NCI-H2227 treated with DMSO at 0.1 percent for 48 hours (cell line): Measurements from ENCODE around the gene CREB5.
"Not testable (repeated sequence)": the region's sequence is repeated elsewhere in the genome, so short reads cannot be mapped to it uniquely, and the experiment has no call there.

Experiments
- DNase-seq: peaks from one replicate; lab custom pipeline; 2025; lab: John Stamatoyannopoulos, UW

CREB5 gene

DNA sequence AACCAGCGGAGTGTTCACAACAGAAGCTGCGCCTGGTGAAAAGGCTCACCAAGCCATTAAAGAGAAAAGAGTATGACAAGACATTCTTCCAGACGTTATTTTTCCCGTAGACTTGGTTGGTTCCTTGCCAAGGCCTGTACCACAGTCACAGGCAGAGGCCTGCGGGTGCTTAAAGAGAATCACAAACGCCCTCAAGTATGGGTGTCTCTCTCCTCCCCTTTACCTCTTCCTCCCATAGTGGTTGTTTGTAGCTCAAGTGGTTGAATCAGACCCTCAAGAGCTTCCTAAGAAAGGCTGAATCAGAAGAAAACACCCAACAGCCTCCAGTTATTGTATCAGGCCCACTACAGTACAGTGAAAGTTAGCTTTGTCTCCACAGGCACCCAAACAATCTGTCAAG is 169.0 kb downstream of the CREB5 start:
- DNase-seq, result no peak

DNA sequence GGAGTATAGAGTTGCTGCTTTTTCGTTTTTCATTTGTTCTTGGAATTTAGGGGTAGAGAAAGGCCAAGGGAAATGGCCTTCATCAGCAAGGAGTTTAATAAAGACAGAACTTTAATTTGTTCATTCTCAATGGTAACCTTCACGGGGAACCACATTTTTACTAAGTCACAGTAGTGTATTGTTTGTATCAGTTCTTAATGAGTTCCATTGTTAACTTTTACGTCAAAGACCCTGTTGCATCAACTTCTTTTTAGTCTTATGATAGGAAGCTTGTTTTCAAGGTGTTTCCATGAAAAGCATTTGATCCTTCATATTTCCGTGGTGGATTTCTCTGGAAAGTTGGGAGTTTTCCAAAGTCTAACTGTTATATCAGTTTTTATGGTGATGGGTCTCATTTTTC is 169.9 kb downstream of the CREB5 start:
- no peak for DNase-seq

DNA sequence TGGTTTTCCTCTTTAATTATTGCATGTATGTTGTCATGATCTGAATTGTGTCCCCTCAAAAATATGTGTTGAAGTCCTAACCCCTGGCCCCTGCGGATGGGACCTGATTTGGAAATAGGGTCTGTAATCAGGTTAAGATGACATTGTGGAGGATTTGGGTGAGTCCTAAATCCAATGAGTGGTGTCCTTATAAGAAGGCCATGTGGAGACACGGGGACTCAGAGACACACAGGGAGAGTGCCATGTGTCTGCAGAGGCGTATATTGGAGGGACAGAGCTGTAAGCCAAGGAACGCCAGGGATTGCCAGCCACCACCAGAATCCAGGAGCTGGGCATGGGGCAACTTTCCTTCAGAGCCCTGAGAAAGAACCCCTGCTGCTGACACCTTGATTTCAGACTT is 171.9 kb downstream of the CREB5 start:
- no peak for DNase-seq

DNA sequence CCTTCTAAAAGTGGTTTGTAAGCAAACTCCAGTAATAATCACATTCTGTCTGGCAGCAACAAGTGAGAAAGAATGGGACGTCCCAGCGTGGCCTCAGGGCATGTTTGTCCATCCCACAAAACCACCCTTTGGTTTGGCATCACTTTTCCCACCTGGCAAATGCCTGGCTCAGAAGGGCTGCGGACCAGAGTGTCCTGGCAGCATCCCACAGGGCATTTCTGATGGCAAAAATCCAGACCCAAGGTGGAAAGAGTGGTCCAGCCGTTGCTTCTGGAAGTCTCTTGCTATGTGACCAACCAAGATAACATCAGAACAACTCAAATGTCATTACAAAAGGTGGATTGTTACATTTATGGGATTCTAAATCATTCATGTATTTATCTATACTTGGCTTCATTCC is 174.4 kb downstream of the CREB5 start:
- DNase-seq, result no peak

DNA sequence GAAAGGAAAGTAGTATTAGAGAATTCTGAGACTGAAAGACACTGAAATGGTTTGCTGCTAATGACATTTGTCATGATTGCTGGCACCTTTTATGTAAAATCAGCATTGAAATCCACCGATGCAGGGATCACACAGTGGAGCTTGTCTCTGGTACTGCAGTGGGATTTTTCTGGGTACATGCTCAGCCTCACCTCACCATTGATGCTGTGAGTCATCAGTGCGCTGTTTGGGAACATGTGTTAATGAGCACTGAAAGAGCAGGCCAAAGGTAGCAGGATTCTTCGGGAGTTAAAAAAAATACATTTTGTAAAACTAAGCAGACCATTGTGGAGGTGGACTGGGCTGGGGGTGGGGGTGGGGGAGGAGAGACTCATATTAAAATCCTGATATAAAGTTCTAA is 174.9 kb downstream of the CREB5 start:
- no peak for DNase-seq

DNA sequence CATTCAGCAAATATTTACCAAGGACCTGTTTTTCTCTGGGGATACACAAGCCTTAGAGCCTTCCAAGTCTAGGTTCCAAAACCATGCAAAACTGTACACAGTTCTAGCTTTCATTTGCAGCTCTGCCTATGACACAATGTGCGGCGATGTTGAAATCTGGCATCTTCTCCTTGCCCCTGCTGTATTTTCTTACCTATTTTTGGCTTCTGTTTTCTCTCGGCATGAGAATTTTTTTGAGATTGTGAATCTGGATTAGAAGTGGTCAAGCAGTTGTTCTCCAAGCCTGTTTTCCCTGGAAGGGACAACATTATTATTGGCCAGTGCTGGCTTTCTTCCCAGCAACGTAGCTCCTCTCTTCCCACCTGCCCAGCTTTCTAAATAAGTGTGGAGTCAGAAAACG is 176.3 kb downstream of the CREB5 start:
- DNase-seq, result no peak

DNA sequence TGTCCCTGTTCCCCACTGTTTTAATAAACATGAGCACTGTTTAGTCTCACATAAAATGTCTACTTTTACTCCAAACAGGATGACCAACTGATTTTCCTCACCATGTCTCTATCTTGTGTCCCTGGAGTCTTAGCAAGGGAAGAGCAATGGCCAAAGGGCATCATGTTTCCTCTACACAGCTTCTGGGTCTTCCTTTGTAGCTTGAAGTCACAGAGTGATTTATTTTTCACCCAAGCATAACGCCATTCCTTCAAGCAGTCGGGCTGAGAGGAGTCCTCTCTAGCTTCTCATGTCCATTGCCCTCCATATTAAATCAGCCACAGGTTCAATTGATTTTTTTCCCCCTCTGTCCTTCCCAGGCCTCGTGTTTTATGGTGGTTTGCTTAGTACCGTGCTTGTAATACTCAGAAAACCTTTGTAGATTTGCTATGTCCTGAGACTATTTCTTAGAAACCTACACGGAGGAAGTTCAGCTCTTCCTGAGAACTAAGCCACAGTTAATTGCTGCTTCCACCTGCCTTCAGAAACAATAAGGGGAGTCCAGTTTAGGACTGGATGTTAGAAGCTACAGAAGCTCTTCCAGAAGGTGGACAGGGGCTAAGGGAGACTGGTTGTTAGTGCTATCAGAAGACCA is 178.8 kb downstream of the CREB5 start:
- no peak for DNase-seq

DNA sequence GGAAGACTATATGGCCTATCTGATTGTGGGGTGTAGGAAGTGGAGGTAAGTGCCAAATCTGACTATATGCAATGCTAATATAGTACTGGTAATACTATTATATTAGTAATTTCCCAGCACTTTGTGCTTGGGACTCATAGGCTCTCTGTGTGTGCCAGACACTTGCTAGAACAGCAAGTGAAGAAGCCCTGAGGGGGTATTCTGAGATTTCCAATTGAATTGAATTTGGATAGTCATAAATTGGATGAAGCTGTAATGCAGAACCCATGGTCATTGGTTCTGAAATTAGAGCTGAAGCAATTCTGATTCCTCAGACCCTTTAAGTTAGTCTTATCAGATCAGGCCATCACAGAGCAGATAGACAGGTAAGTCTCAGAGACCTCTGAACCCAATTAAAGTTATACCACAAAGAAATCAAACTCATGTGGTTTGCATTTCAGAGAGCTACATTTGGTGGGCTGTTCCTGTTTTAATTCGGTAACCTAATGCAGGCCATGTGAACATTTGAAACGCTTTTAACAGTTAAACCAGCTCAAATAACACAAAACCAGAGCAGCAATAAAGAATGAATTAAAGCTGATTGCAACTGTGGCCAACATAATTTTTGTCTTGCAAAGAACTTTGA is 179.5 kb downstream of the CREB5 start:
- no peak for DNase-seq

DNA sequence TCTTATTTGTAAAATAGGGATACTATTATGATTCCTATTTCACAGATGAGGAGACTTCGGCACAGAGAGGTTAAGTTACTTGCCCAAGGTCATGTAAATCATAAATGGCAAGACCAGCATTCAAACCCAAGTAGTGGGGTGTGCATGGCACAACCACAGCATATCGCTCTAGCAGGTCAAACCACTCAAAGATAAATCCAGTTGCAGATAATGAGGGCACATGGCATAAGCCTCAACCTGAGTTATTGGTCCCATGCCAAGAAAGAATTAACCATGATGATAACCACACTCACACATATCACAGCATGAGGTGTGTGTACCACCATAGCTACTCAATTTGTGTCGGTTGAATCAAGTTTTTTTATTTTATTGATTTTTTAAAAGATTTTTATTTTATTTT is 180.5 kb downstream of the CREB5 start:
- no peak for DNase-seq

DNA sequence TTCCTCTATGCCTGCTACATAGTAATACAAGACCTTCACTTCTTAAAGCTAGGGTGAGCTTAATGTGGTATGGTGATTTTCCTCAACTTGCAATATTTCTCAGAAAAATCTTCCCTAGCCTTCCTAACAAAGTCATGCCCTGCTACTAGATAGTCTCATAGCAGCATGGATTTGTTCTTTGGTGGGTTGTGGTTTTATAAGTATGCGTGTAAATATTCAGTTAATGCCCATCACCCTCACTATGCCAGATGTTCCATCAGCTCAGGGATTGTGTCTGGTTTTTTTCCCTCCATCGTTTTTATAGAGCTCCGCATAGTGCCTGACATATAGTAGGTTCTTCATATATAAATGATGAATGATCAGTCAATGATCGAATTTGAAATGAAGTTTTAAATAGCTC is 182.8 kb downstream of the CREB5 start:
- no peak for DNase-seq

DNA sequence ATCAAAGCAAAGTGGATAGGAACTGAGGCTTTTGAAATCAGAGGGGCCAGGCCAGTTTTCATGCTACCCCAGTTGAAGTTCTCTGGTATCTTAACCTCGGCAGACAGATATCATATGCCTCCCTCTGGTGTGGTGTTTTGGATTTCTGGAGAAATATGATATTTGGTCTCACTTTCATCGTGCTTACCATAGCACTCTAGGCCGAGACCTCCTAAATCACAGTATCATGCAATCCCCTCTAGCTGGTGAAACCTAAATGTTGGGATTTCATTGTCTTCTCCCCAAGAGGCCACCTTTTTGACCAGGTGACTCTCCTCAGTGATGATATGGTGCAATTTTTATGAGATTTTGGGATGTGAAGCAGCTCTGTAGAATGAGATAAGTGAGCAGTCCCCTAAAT is 183.5 kb downstream of the CREB5 start:
- DNase-seq, result no peak

DNA sequence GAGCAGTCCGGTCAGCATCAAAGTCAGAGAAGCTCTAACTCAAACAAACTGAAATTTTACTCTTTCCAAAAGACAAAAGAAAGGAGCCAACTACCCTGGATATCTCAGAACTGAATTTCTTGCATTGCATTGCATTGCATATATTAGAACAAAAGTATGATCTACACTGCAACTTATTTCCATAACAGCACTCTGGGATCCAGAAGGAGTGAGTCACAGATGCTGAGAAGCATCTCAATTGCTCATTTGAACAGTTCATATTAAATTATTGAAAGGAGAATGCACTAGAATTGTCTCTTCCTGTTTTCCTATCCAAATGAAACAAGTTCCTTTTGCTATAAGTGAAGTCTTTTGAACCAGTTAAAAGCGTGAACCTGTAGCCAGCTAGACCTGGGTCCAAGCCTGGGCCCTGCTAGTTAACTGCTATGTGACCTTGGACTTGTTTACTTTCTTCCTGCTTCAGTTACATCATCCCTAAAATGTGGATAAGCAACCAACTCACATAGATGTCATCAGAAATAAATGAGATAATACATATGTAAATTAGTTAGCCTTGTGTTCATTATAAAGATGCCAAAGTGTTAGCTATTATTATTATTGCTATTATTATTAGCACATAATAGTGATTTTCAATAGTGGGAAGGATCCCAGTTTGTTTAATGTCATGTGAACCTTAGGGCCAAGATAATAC is 184.1 kb downstream of the CREB5 start:
- DNase-seq, result no peak

DNA sequence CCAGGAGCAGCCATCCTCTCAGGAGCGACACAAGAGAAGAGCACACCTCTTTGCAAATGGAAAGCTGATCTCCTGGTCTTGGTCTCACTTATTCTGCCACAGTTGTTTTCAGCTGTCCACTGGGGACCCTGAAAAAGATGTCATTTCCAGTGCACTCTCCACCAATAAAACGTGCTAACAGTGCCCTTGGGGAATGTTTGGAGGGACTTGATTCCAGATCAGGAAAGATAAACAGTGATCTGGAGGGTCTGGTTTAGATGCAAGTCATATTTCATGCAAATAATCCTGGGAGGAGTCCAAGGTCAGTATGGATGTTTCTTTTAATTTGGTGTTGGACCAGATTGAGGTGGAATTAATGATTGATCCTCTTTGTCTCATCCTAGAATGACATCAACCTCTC is 185.0 kb downstream of the CREB5 start:
- DNase-seq, result no peak

DNA sequence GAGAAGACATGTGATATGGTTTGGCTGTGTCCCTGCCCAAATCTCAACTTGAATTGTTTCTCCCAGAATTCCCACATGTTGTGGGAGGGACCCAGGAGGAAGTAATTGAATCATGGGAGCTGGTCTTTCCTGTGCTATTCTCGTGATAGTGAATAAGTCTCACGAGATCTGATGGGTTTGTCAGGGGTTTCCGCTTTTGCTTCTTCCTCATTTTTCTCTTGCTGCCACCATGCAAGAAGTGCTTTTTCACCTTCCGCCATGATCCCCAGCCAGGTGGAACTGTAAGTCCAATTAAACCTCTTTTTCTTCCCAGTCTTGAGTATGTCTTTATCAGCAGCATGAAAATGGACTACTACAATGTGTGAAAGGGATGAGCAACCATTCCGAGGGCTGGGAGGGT is 185.7 kb downstream of the CREB5 start:
- DNase-seq, result not testable (repeated sequence)

DNA sequence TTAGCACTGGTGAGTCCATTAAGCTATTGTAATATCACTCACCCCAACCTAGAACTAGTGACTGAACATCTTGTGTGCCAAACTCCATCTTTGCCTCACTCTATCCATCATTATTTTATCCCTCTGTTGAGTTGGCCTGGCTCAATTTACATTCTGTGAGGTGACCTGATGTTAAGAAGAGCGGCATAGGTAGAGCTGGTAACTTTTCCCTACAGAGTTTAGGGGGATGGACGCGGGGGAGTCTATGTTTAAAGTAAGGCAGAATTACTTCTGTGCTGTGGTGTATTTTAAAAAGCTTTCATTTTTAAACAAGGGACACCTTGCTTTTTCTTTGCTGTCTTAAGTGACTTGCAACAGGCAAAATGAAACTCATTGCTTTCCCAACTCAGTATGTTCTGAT is 186.3 kb downstream of the CREB5 start:
- no peak for DNase-seq

DNA sequence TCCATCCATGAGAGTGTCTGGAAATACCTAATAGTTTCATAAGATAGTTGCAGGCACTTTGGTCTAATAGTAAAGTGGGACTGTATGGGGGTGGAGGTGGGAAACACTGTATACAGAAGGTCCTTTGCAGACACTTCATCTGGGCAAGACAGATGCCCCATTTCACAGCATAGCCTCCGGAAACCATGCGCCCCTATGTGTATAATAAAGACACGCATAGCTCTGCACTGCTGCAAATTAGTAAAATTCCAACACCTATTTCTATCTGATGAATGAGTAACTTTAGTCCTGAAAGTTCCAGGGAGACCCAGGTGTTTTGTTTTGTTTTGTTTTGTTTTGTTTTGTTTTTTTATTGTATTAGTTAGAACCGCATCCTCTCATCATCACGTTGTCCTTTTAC is 187.1 kb downstream of the CREB5 start:
- DNase-seq, result no peak

DNA sequence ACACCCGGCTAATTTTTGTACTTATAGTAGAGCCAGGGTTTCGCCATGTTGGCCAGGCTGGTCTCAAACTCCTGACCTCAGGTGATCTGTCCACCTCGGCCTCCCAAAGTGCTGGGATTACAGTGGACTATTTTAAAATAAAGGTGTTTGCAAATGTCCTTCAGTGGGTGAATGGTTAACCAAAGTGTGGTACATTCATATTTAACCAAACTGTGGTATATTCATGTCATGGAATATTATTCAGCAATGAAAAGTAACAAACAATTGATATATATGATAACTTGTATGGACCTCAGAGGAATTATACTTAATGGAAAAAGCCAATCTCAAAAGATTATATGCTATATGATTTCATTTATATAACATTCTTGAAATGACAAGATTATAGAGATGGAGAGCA is 190.0 kb downstream of the CREB5 start:
- DNase-seq, result no peak

DNA sequence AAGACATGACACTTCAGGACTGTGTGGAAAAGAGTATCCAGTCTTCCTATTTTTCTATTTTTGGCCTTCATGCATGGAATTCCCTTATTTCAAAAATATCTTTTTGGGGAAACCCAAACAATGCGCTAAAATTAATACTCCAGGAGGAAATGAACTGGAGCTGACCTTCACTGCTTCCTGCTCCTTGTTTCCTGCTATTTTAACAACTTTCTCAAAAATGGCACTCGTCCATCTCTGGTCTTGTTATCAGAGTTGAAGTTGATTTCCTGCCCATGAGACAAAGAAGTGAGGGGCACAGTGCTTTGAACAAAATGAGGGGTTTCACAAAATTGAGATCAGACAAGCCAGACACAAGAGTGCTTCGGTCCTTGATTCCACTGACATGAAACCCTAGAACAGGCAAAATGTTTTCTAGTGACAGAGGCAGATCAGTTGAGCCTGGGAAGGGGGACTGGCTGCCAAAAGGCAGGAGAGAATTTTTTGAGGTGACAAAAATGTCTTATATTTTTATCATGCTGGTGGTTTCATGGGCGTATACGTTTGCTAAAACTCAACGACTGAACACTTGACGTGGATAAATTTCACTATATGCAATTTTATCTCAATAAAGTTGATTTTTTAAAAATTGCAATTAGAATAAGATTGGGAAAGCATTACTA is 193.2 kb downstream of the CREB5 start:
- no peak for DNase-seq

DNA sequence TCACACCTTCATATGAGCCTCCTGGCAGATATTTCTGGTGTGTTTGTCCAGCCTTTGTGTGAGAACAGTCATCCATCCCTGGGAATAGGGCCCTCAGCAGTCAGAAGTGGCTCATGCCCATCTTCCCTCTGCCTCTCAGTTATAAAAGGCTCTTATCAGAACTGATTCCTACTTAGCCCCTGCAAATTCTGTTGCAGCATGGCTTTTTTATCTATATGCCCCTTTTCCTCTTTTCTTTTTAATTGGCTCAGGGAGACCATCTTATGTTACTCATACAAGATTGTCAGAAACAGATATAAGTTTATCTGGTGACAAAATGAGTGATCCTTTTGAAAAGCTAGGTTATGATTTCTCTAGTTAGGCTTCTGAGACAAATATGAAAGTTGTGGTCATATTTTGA is 194.1 kb downstream of the CREB5 start:
- no peak for DNase-seq

DNA sequence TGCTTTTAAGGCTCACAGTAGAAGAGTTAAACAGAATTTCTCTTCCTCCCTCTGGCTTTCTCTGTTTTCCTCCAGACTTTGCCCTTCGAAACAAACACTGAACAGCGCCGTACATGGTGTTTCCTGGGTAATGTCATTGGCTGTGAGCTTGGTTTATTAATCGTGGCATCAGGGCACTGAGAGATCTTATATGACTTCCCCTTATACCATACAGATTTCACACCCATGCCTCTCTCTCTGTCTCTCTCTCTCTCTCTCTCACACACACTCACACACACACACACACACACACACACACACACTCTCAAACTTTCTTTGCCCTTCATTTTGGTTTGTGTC is 195.5 kb downstream of the CREB5 start:
- DNase-seq, result no peak

DNA sequence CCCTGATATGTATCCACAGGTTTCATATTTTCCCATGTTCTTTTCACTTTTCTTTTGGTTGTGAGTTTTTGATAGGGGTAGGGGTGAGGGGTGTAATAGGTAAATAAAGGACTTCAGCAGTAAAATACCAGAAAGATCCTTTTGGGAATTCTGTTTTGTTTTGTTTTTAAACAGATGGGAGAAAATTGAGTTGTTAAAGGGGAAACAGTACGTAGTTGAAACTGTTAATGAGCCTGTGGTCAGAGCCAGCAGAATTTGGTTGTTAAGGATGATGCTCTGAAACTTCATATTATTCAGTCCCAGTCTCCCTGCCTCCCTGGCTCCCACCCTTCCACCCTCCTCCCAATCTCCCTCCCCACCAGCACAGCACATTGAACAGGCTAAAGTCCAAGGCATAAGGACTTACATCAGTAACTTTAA is 195.9 kb downstream of the CREB5 start:
- DNase-seq, result no peak

DNA sequence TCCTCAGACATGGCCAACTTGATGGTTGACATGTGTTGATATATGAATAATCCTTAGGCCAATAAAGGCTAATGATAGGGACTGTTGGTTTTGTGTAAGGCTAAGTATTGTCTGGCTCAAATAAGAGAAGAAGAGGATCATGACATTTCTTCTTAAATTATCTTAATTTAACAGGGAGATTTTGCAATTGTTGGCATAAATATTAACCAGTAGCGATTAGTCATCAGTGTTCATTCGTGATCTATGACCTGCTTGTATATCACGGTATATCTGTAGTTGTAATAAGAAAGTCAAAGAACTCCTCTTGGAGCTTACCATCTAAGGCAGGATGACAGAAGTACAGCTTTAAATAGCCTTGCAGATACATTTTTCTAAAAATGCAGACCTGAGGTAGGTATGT is 196.4 kb downstream of the CREB5 start:
- no peak for DNase-seq

DNA sequence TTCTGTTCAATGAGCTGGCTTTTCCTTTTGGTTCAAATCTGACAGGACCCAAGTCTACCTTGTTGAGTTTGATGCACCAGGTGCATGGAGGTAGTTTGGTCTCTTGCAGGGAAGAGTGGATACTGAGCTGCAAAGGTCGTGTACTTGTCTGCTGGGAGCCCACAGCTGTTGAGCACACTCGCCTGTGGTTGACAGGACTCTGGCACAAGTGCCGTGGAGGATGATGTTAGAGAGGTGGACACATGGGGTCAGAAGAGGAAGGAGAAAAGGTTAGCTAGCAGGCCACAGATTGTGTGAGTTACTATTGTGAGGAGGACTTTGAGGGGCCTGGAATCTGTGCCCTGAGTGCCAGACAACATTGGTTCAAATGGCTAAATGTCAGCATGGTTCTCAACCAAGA is 197.3 kb downstream of the CREB5 start:
- no peak for DNase-seq
